Upper lobe of right lung (tissue), 1 donor: ENCODE data around the gene EPS8L1. TPM values are rescaled to one million over a fixed set of nuclear protein-coding genes. Genes with fewer than 3 reads are reported as not detected.

ENCODE experiments used
- ATAC-seq: fragments of 200-7000 bp; cut with Tn5 transposase; one replicate; pipeline ENCODE4 v1.9.1; 2020; ENCODE audit warnings: mild to moderate bottlenecking, moderate library complexity
- DNase-seq: peaks from one replicate; pipeline ENCODE4 v3.0.0-alpha.2; 2020
- H3K27ac ChIP-seq: fragments of 200-600 bp; one replicate; pipeline ENCODE4 v1.8.0; 2022
- H3K27me3 ChIP-seq: fragments of 200-600 bp; one replicate; pipeline ENCODE4 v1.8.0; 2022; ENCODE audit warnings: mild to moderate bottlenecking
- H3K36me3 ChIP-seq: fragments of 200-600 bp; one replicate; pipeline ENCODE4 v1.8.0; 2022
- H3K4me1 ChIP-seq: fragments of 200-600 bp; one replicate; pipeline ENCODE4 v1.8.0; 2022
- H3K4me3 ChIP-seq: fragments of 200-600 bp; one replicate; pipeline ENCODE4 v1.8.0; 2022; ENCODE audit warnings: mild to moderate bottlenecking
- H3K9me3 ChIP-seq: fragments of 200-600 bp; one replicate; pipeline ENCODE4 v1.8.0; 2022
- CTCF ChIP-seq: fragments of 200-600 bp; IDR thresholded peaks from one replicate; pipeline ENCODE4 v1.8.0; 2022; ENCODE audit warnings: antibody characterized with exemption
- intact Hi-C: fragments of 100-400 bp; cut with DNase I; formaldehyde crosslinking; loops from one replicate; pipeline ENCODE4 v1.11.0; 2022
- total RNA-seq: library from RNA; stranded (reverse); fragmentation: NEBNext Ultra II Directional; extraction: Animal tissue kit (Norgen Biotek cat#: 25700); gene quantifications from one replicate; pipeline ENCODE4 v1.2.1, GENCODE V29; 2021
- donor health status: DM: no; HTN: yes; CAD: no; lungs with severe emphysema.

Gene EPS8L1
- total RNA-seq, 1 donor from 2014 or later, result 35.6 TPM

- Histone ChIP-seq H3K27ac (no peak overlapping the region), H3K4me1 (peaks cover 34% of the 10 kb centered on the region), H3K9me3 (no peaks in the 10 kb centered on the region), H3K36me3 (peaks cover 6% of the 10 kb centered on the region), H3K27me3 (peaks cover 30% of the 10 kb centered on the region), H3K4me3 (peak overlapping the region; percentile 51)
- no peak for TF ChIP-seq CTCF
- no peak for ATAC-seq
- DNase-seq, result no peak
- intact Hi-C loops, result no loop called here
Measured at GRCh38 chr19:55085923-55086715, 10.4 kb downstream of the EPS8L1 start.

GRCh38 chr19:55086730-55087541, 11.3 kb downstream of the EPS8L1 start:
- Histone ChIP-seq H3K4me1 (peaks cover 29% of the 10 kb centered on the region), H3K36me3 (peaks cover 15% of the 10 kb centered on the region), H3K27ac (no peak overlapping the region), H3K9me3 (no peaks in the 10 kb centered on the region), H3K4me3 (peak overlapping the region; percentile 51), H3K27me3 (peaks cover 27% of the 10 kb centered on the region)
- peak; percentile 95 for DNase-seq
- intact Hi-C loops, result no loop called here
- peak; percentile 89 for ATAC-seq
- TF ChIP-seq CTCF, result no peak

GRCh38 chr19:55087542-55087901, 11.9 kb downstream of the EPS8L1 start:
- Histone ChIP-seq H3K9me3 (no peaks in the 10 kb centered on the region), H3K4me3 (peak overlapping the region; percentile 51), H3K36me3 (peaks cover 20% of the 10 kb centered on the region), H3K27ac (no peak overlapping the region), H3K27me3 (peaks cover 21% of the 10 kb centered on the region), H3K4me1 (peaks cover 23% of the 10 kb centered on the region)
- intact Hi-C loops, result no loop called here
- no peak for TF ChIP-seq CTCF
- DNase-seq, result no peak
- peak; percentile 1 for ATAC-seq

GRCh38 chr19:55088021-55088451, 12.4 kb downstream of the EPS8L1 start:
- no peak for DNase-seq
- Histone ChIP-seq H3K4me1 (peaks cover 23% of the 10 kb centered on the region), H3K36me3 (peaks cover 25% of the 10 kb centered on the region), H3K27me3 (peaks cover 18% of the 10 kb centered on the region), H3K4me3 (peak overlapping the region; percentile 51), H3K27ac (no peak overlapping the region), H3K9me3 (no peaks in the 10 kb centered on the region)
- ATAC-seq, result no peak
- intact Hi-C loops, result no loop called here
- no peak for TF ChIP-seq CTCF

GRCh38 chr19:55088543-55089341, 13.1 kb downstream of the EPS8L1 start:
- intact Hi-C loops, result no loop called here
- ATAC-seq (peak; percentile 59), DNase-seq (peak; percentile 91)
- Histone ChIP-seq H3K36me3 (peaks cover 25% of the 10 kb centered on the region), H3K27me3 (peaks cover 13% of the 10 kb centered on the region), H3K4me3 (no peak overlapping the region), H3K4me1 (peaks cover 23% of the 10 kb centered on the region), H3K9me3 (no peaks in the 10 kb centered on the region), H3K27ac (no peak overlapping the region)
- peak; percentile 91 for TF ChIP-seq CTCF
